ENCODE measurements around the gene NAALADL1. TPM values are rescaled to one million over a fixed set of nuclear protein-coding genes. Genes with fewer than 3 reads are reported as not detected.
A peak's percentile ranks its signal among the peaks of the same experiment; 100 is the strongest.

The NAALADL1 gene
- total RNA-seq, 3 donors from 2014 or later: 6.9 to 57.7 (median 32.6) TPM

DNA sequence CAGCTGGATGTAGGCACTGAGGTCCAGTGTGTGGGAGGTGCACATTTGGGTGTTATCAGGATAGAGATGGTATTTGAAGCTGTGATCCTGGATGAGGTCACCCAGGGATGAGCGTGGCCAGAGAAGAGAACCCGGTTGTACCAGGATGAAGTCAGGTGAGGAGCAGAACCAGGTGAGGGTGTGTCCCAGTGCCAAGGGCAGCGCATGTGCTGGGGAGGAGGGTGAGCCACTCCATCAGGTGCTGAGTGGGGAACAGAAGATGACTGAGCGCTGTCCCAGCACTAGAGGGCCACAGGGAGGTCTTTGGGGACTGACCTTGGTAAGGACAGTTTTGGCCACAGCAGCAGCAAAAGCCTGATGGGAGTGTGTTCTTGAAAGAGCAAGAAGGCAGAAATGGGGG is 41.6 kb downstream of the NAALADL1 start:
- intact Hi-C loops (cut with DNase I, micrococcal nuclease): no loop called here
- no peak overlapping the region for H3K4me3 ChIP-seq
- H3K4me1 ChIP-seq (ENCODE audit: low read depth): peaks cover 14% of the 10 kb centered on the region
- no peaks in the 10 kb centered on the region for H3K36me3 ChIP-seq (ENCODE audit: low read depth)
- no peaks in the 10 kb centered on the region for H3K9me3 ChIP-seq
- TF ChIP-seq, protein P1, sequence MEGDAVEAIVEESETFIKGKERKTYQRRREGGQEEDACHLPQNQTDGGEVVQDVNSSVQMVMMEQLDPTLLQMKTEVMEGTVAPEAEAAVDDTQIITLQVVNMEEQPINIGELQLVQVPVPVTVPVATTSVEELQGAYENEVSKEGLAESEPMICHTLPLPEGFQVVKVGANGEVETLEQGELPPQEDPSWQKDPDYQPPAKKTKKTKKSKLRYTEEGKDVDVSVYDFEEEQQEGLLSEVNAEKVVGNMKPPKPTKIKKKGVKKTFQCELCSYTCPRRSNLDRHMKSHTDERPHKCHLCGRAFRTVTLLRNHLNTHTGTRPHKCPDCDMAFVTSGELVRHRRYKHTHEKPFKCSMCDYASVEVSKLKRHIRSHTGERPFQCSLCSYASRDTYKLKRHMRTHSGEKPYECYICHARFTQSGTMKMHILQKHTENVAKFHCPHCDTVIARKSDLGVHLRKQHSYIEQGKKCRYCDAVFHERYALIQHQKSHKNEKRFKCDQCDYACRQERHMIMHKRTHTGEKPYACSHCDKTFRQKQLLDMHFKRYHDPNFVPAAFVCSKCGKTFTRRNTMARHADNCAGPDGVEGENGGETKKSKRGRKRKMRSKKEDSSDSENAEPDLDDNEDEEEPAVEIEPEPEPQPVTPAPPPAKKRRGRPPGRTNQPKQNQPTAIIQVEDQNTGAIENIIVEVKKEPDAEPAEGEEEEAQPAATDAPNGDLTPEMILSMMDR (IDR thresholded peaks at IDR 0.05): no peak
- no peak for ATAC-seq
- DNase-seq: no peak

DNA sequence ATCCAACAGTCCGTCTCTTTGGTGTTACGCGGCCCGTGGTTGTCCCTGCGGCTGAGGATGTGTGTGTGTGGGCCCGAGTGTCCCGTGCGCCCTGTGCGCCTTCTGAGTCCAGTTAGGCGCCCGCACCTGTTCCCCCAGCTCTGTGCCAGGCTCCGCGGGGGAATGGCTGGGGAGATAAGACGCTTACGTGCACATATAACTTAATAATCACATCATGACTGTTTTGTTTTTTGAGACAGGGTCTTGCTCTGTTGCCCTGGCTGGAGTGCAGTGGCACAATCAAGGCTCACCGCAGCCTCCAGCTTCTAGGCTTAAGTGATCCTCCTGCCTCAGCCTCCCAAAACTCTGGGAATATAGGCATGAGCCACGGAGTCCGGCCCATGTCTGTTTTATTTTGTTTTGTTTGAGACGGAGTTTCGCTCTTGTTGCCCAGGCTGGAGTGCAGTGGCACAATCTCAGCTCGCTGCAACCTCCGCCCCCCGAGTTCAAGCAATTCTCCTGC is 43.6 kb downstream of the NAALADL1 start:
- ATAC-seq: peak; percentile 28

GRCh38 chr11:65013888-65014725 is 44.2 kb downstream of the NAALADL1 start, which contains the start of gene ARL2:
TSS of gene ARL2 (plus strand) at chr11:65014160. CDS start at chr11:65014208, 48 bp downstream.
- Histone ChIP-seq H3K4me1 (ENCODE audit: low read depth) (peaks cover 14% of the 10 kb centered on the region), H3K36me3 (ENCODE audit: low read depth) (no peaks in the 10 kb centered on the region), H3K9me3 (no peaks in the 10 kb centered on the region), H3K4me3 (peak within 1 kb of the TSS; percentile 54)
- DNase-seq: peak; percentile 92 to 95 (median 93)
- peak; percentile 90 for ATAC-seq
- intact Hi-C loops (cut with DNase I, micrococcal nuclease): no loop called here
- TF ChIP-seq, protein P1 (IDR thresholded peaks at IDR 0.05): peak; percentile 91

More for the DNA sequence above, 43.6 kb downstream of the NAALADL1 start:
- Histone ChIP-seq H3K9me3 (no peaks in the 10 kb centered on the region), H3K4me3 (peak overlapping the region; percentile 54), H3K36me3 (ENCODE audit: low read depth) (no peaks in the 10 kb centered on the region), H3K4me1 (ENCODE audit: low read depth) (peaks cover 14% of the 10 kb centered on the region)
- TF ChIP-seq, protein P1 (IDR thresholded peaks at IDR 0.05): no peak
- intact Hi-C loops (cut with DNase I, micrococcal nuclease): no loop called here
- peak in 1 of 3 donors; percentile 53 for DNase-seq

DNA sequence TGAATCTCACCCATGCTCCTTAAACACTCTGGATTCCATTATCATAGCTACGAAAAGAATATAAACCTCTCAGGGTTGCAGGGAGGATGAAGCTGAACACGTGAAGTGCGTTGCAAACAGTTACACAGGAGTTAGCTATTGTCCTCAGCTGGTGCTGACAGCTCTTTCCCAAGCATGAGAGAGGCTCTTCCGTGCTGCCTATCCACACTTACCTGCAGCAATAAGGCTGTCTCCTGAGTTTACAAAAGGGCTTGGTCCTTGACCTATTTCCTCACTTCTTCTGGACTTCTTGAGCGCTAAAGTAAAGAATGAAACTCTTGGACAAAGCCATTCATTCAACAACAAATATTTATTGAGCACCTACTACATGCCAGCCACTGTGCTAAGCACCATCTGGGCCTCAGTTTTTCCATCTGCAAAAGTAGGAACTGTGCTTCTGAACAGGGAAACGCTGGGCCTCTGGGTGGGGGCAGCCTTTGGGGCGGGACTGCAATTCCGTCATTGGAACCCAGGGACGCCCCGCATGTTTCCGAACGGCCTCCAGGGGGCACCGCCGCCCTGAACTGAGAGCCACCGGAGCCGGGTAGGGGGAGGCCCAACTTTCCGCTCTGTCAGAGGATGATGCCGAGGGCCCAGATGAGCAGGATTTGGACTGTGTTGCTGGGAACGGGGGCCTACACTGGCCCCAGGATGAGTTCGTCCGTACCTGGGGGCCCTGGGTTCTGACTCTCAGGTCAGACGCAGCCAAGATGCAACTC is 45.0 kb downstream of the NAALADL1 start:
- no peaks in the 10 kb centered on the region for H3K9me3 ChIP-seq
- DNase-seq: peak; percentile 95 to 96 (median 96)
- peak; percentile 92 for ATAC-seq

GRCh38 chr11:65008873-65009272 is 49.5 kb downstream of the NAALADL1 start:
- H3K4me3 ChIP-seq: no peak overlapping the region
- DNase-seq: no peak
- H3K4me1 ChIP-seq (ENCODE audit: low read depth): peaks cover 6% of the 10 kb centered on the region
- ATAC-seq: no peak
- intact Hi-C loops (cut with DNase I, micrococcal nuclease): no loop called here
- no peaks in the 10 kb centered on the region for H3K36me3 ChIP-seq (ENCODE audit: low read depth)
- no peaks in the 10 kb centered on the region for H3K9me3 ChIP-seq
- TF ChIP-seq, protein P1 (IDR thresholded peaks at IDR 0.05): no peak

More for the DNA sequence above, 45.0 kb downstream of the NAALADL1 start:
- TF ChIP-seq, protein P1 (IDR thresholded peaks at IDR 0.05): peak; percentile 79
- H3K36me3 ChIP-seq (ENCODE audit: low read depth): no peaks in the 10 kb centered on the region
- peak overlapping the region; percentile 54 for H3K4me3 ChIP-seq
- intact Hi-C loops (cut with DNase I, micrococcal nuclease): no loop called here
- peaks cover 14% of the 10 kb centered on the region for H3K4me1 ChIP-seq (ENCODE audit: low read depth)
